IPS-20b (cell line): ENCODE measurements around the gene C11orf54.
"Not testable (repeated sequence)": the region's sequence is repeated elsewhere in the genome, so short reads cannot be mapped to it uniquely, and the experiment has no call there.

Experiments
- H3K27ac ChIP-seq: one replicate; pipeline ENCODE4 v1.5.1; 2013; ENCODE audit warnings: low read length
- H3K27me3 ChIP-seq: 2 replicates; pipeline ENCODE4 v1.6.1; 2013; ENCODE audit warnings: mild to moderate bottlenecking, low read length, inconsistent platforms; ENCODE audit not compliant: insufficient read depth
- H3K36me3 ChIP-seq: 2 replicates; pipeline ENCODE4 v1.6.1; 2013; ENCODE audit warnings: low read depth, mild to moderate bottlenecking, inconsistent platforms, low read length, moderate library complexity; ENCODE audit not compliant: insufficient read depth
- H3K4me1 ChIP-seq: 2 replicates; pipeline ENCODE4 v1.6.1; 2013; ENCODE audit warnings: mild to moderate bottlenecking, control low read depth, inconsistent platforms, low read length, moderate library complexity; ENCODE audit not compliant: insufficient read depth
- H3K4me3 ChIP-seq: 2 replicates; pipeline ENCODE4 v1.5.1; 2013; ENCODE audit warnings: mild to moderate bottlenecking, low read length, inconsistent platforms
- H3K9ac ChIP-seq: 2 replicates; pipeline ENCODE4 v1.6.1; 2013; ENCODE audit warnings: low read depth, mild to moderate bottlenecking, inconsistent platforms, low read length, moderate library complexity
- H3K9me3 ChIP-seq: 2 replicates; pipeline ENCODE4 v1.6.1; 2013; ENCODE audit warnings: mild to moderate bottlenecking, low read depth, low read length, inconsistent platforms; ENCODE audit not compliant: insufficient read depth

The C11orf54 gene

GRCh38 chr11:93753241-93753640, 11.8 kb downstream of the C11orf54 start:
- Histone ChIP-seq H3K4me1 (0 out of 2 replicates have a peak, but pooled peaks cover 7% of the 10 kb centered on the region), H3K9me3 (no peaks in the 10 kb centered on the region), H3K27me3 (no peaks in the 10 kb centered on the region), H3K27ac (no peak overlapping the region), H3K36me3 (peaks cover 37% of the 10 kb centered on the region), H3K4me3 (no peak overlapping the region), H3K9ac (no peak overlapping the region)

- H3K4me3 ChIP-seq, result no peak overlapping the region
- H3K27ac ChIP-seq, result no peak overlapping the region
- no peaks in the 10 kb centered on the region for H3K9me3 ChIP-seq
- no peak overlapping the region for H3K9ac ChIP-seq
- H3K27me3 ChIP-seq, result no peaks in the 10 kb centered on the region
- H3K36me3 ChIP-seq, result peaks cover 68% of the 10 kb centered on the region
- H3K4me1 ChIP-seq, result no peaks in the 10 kb centered on the region
These were observed 15.3 kb downstream of the C11orf54 start for GRCh38 chr11:93756748-93757147.

DNA sequence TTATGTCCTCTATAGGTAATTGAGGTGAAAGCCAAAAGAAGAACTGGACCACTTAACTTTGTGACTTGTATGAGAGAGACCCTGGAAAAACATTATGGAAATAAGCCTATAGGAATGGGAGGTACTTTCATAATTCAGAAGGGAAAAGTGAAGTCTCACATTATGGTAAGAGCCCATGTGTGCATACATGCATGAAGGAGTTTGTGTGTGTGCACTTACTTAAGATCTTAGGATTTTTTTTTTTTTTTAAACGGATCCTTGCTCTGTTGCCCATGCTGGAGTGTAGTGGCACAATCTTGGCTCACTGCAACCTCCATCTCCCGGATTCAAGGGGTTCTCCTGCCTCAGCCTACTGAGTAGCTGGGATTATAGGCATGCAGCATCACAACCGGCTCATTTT, 15.8 kb downstream of the C11orf54 start:
- Histone ChIP-seq H3K4me3 (no peak overlapping the region), H3K27me3 (no peaks in the 10 kb centered on the region), H3K27ac (no peak overlapping the region), H3K9ac (no peak overlapping the region), H3K4me1 (no peaks in the 10 kb centered on the region), H3K9me3 (no peaks in the 10 kb centered on the region), H3K36me3 (peaks cover 74% of the 10 kb centered on the region)

GRCh38 chr11:93757924-93758865, 16.7 kb downstream of the C11orf54 start:
- Histone ChIP-seq H3K36me3 (peaks cover 81% of the 10 kb centered on the region), H3K27me3 (no peaks in the 10 kb centered on the region), H3K4me3 (no peak overlapping the region), H3K9me3 (no peaks in the 10 kb centered on the region), H3K27ac (no peak overlapping the region), H3K4me1 (no peaks in the 10 kb centered on the region), H3K9ac (no peak overlapping the region)

- not testable (repeated sequence) for H3K27ac ChIP-seq, H3K9me3 ChIP-seq, H3K4me3 ChIP-seq, H3K4me1 ChIP-seq, H3K27me3 ChIP-seq, H3K9ac ChIP-seq
- H3K36me3 ChIP-seq, result peaks cover 79% of the 10 kb centered on the region
These were observed 17.7 kb downstream of the C11orf54 start for GRCh38 chr11:93759123-93759522.

DNA sequence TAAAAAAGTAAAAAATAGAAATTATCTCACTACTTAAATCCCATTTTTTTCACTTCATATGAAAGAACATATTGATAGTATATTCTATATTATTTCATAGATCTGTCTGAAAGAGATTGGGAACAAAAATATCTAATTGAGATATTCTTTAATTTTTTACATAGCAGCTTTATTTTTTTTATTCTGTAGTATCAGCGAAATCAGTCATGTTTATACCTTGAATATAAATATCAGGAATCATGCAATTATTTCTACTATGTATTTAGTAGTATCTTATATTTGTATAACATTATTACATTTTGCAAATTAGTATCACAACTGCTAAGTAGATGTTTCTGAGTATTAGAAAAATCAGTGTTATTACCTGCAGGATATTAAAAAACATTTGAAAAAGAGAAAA, 20.4 kb downstream of the C11orf54 start:
- H3K9me3 ChIP-seq, result no peaks in the 10 kb centered on the region
- H3K27ac ChIP-seq, result no peak overlapping the region
- H3K4me3 ChIP-seq, result no peak overlapping the region
- H3K9ac ChIP-seq, result no peak overlapping the region
- H3K4me1 ChIP-seq, result no peaks in the 10 kb centered on the region
- peaks cover 63% of the 10 kb centered on the region for H3K36me3 ChIP-seq
- no peaks in the 10 kb centered on the region for H3K27me3 ChIP-seq

GRCh38 chr11:93765551-93765950, 24.1 kb downstream of the C11orf54 start:
- Histone ChIP-seq H3K9me3 (no peaks in the 10 kb centered on the region; the same call in 1 of the 2 replicates), H3K36me3 (peaks cover 35% of the 10 kb centered on the region), H3K4me1 (no peaks in the 10 kb centered on the region), H3K9ac (no peak overlapping the region), H3K27me3 (no peaks in the 10 kb centered on the region), H3K4me3 (no peak overlapping the region), H3K27ac (no peak overlapping the region)

- Histone ChIP-seq H3K27ac (no peak overlapping the region), H3K9me3 (no peaks in the 10 kb centered on the region; the same call in 1 of the 2 replicates), H3K36me3 (peaks cover 26% of the 10 kb centered on the region), H3K27me3 (no peaks in the 10 kb centered on the region), H3K4me1 (no peaks in the 10 kb centered on the region), H3K4me3 (no peak overlapping the region), H3K9ac (no peak overlapping the region)
These were observed 25.0 kb downstream of the C11orf54 start for GRCh38 chr11:93766504-93766903.

GRCh38 chr11:93767018-93767417, 25.5 kb downstream of the C11orf54 start:
- Histone ChIP-seq H3K36me3 (peaks cover 21% of the 10 kb centered on the region), H3K9ac (no peak overlapping the region), H3K27ac (no peak overlapping the region), H3K4me1 (no peaks in the 10 kb centered on the region), H3K27me3 (no peaks in the 10 kb centered on the region), H3K9me3 (no peaks in the 10 kb centered on the region; the same call in 1 of the 2 replicates), H3K4me3 (no peak overlapping the region)

GRCh38 chr11:93770160-93770559, 28.7 kb downstream of the C11orf54 start:
- Histone ChIP-seq H3K9ac (no peak overlapping the region), H3K4me1 (no peaks in the 10 kb centered on the region), H3K9me3 (no peaks in the 10 kb centered on the region; the same call in 1 of the 2 replicates), H3K27me3 (no peaks in the 10 kb centered on the region), H3K36me3 (no peaks in the 10 kb centered on the region), H3K4me3 (no peak overlapping the region), H3K27ac (no peak overlapping the region)

- no peak overlapping the region for H3K9ac ChIP-seq
- H3K27ac ChIP-seq, result no peak overlapping the region
- no peaks in the 10 kb centered on the region for H3K4me1 ChIP-seq
- no peaks in the 10 kb centered on the region; the same call in 1 of the 2 replicates for H3K9me3 ChIP-seq
- no peaks in the 10 kb centered on the region for H3K27me3 ChIP-seq
- H3K4me3 ChIP-seq, result no peak overlapping the region
- H3K36me3 ChIP-seq, result no peaks in the 10 kb centered on the region
These were observed 30.7 kb downstream of the C11orf54 start for GRCh38 chr11:93772123-93772522.

- no peak overlapping the region for H3K27ac ChIP-seq
- no peaks in the 10 kb centered on the region for H3K36me3 ChIP-seq
- no peaks in the 10 kb centered on the region for H3K27me3 ChIP-seq
- no peaks in the 10 kb centered on the region for H3K9me3 ChIP-seq
- no peaks in the 10 kb centered on the region for H3K4me1 ChIP-seq
- H3K9ac ChIP-seq, result no peak overlapping the region
- no peak overlapping the region for H3K4me3 ChIP-seq
These were observed 31.6 kb downstream of the C11orf54 start for GRCh38 chr11:93773045-93773477.
